GM12878 (cell line): Measurements from ENCODE around the gene AGRP. TPM values are rescaled to one million over a fixed set of nuclear protein-coding genes. Genes with fewer than 3 reads are reported as not detected.

Experiments
- ATAC-seq: fragments of 200-7000 bp; cut with Tn5 transposase; 3 replicates; pipeline ENCODE4 v1.9.1; 2020; ENCODE audit warnings: mild to moderate bottlenecking, moderate library complexity
- BruUV-seq: library from RNA; stranded (reverse); fragments of 400-500 nt; replicated peaks from 2 replicates; lab custom pipeline; 2021; lab: Mats Ljungman, UMichigan
- CTCF ChIA-PET: fragments of 300-600 bp; sonication (Branson Sonifier 250); formaldehyde crosslinking; extraction: SDS; loops from one replicate; lab custom pipeline; 2021; ENCODE audit warnings: inconsistent platforms; lab: Yijun Ruan, JAX
- POLR2A ChIA-PET: fragments of 350-600 bp; formaldehyde crosslinking; extraction: SDS; loops from one replicate; lab custom pipeline; 2021; ENCODE audit warnings: inconsistent platforms; lab: Charles Lee
- RAD21 ChIA-PET: fragments of 300-600 bp; sonication (Branson Sonifier 250); formaldehyde crosslinking; loops from one replicate; lab custom pipeline; 2023; ENCODE audit warnings: antibody characterized with exemption; ENCODE audit not compliant: unreplicated experiment; lab: Charles Lee
- SMC1A ChIA-PET: fragments of 300-600 bp; sonication (Branson Sonifier 250); formaldehyde crosslinking; loops from one replicate; lab custom pipeline; 2023; ENCODE audit not compliant: unreplicated experiment, uncharacterized antibody; lab: Charles Lee
- DNase-seq: peaks from one replicate; pipeline ENCODE4 v3.0.0-alpha.2; 2011; ENCODE audit warnings: low read depth, low spot score
- FAIRE-seq: peaks from 3 replicates; lab custom pipeline; 2011; peaks lifted over from hg19 to GRCh38; lab: Jason Lieb, UNC
- H2AFZ ChIP-seq: 2 replicates; pipeline ENCODE4 v1.6.0; 2011; ENCODE audit warnings: low read depth, low read length, control low read depth; ENCODE audit not compliant: control insufficient read depth
- H3K27ac ChIP-seq: 2 replicates; pipeline ENCODE4 v1.5.1; 2011; ENCODE audit warnings: control low read depth; ENCODE audit not compliant: control insufficient read depth, insufficient read depth
- H3K27me3 ChIP-seq, 2 experiments: replicated peaks in 1 of 2; 2 replicates each; pipeline versions ENCODE4 v1.6.0 to v1.6.1; 2011; ENCODE audit warnings: low read length in 1 of 2; ENCODE audit not compliant: control insufficient read depth in 2 of 2, insufficient read depth in 2 of 2
- H3K36me3 ChIP-seq, 2 experiments: 2 replicates each; pipeline ENCODE4 v1.5.1; 2011; ENCODE audit warnings: low read length in 1 of 2; ENCODE audit not compliant: control insufficient read depth in 2 of 2, insufficient read depth in 2 of 2
- H3K4me1 ChIP-seq: 2 replicates; pipeline ENCODE4 v1.6.1; 2011; ENCODE audit warnings: mild to moderate bottlenecking, low read length, moderate library complexity, mixed read lengths; ENCODE audit not compliant: control insufficient read depth, insufficient read depth
- H3K4me2 ChIP-seq: 2 replicates; pipeline ENCODE4 v1.6.0; 2011; ENCODE audit warnings: control low read depth; ENCODE audit not compliant: control insufficient read depth, insufficient read depth
- H3K4me3 ChIP-seq: fragments of 200-600 bp; sonication (generic); 2 replicates; pipeline ENCODE4 v1.5.1; 2016
- H3K79me2 ChIP-seq: 2 replicates; pipeline ENCODE4 v1.6.0; 2011; ENCODE audit warnings: low read length; ENCODE audit not compliant: control insufficient read depth, insufficient read depth
- H3K9ac ChIP-seq: 2 replicates; pipeline ENCODE4 v1.8.0; 2011; ENCODE audit warnings: low read length, control low read depth, mixed read lengths; ENCODE audit not compliant: control insufficient read depth, insufficient read depth
- H3K9me3 ChIP-seq: replicated peaks from 3 replicates; pipeline ENCODE4 v1.5.1; 2011; ENCODE audit warnings: mild to moderate bottlenecking, low read length; ENCODE audit not compliant: control insufficient read depth, insufficient read depth
- H4K20me1 ChIP-seq: 2 replicates; pipeline ENCODE4 v1.6.0; 2011; ENCODE audit not compliant: control insufficient read depth, insufficient read depth
- BMI1 ChIP-seq: fragments of 450-650 bp; IDR thresholded peaks from 2 replicates; pipeline ENCODE4 v1.6.1; 2016; ENCODE audit warnings: mild to moderate bottlenecking, moderate library complexity, borderline replicate concordance
- EZH2 ChIP-seq: IDR thresholded peaks from 2 replicates; pipeline ENCODE4 v1.6.1; 2012; ENCODE audit warnings: low read depth, mild to moderate bottlenecking, control low read depth, inconsistent platforms, low read length, borderline replicate concordance; ENCODE audit not compliant: control insufficient read depth
- HDAC6 ChIP-seq: fragments of 200-600 bp; sonication (generic); IDR thresholded peaks from one replicate; pipeline ENCODE4 v1.8.0; 2017; ENCODE audit warnings: antibody characterized with exemption; ENCODE audit not compliant: unreplicated experiment
- KDM1A ChIP-seq: fragments of 200-600 bp; sonication (generic); IDR thresholded peaks from 2 replicates; pipeline ENCODE4 v1.6.1; 2016; ENCODE audit warnings: borderline replicate concordance
- LARP7 ChIP-seq: fragments of 450-650 bp; IDR thresholded peaks from 2 replicates; pipeline ENCODE4 v1.6.1; 2017; ENCODE audit warnings: mild to moderate bottlenecking
- RAD21 ChIP-seq: IDR thresholded peaks from 2 replicates; pipeline ENCODE4 v1.6.1; 2011; ENCODE audit warnings: mild to moderate bottlenecking, low read depth, low read length, moderate library complexity; ENCODE audit not compliant: insufficient read depth
- REST ChIP-seq: IDR thresholded peaks from 2 replicates; pipeline ENCODE4 v1.6.1; 2012; ENCODE audit warnings: mild to moderate bottlenecking, low read depth, low read length
- RUNX3 ChIP-seq: IDR thresholded peaks from 2 replicates; pipeline ENCODE4 v1.6.1; 2012; ENCODE audit warnings: low read length, inconsistent platforms
- ZBTB4 ChIP-seq: fragments of 450-650 bp; formaldehyde crosslinking; IDR thresholded peaks from 2 replicates; pipeline ENCODE4 v1.4.0; 2022; ENCODE audit warnings: mild to moderate bottlenecking, moderate library complexity
- ZNF687 ChIP-seq: fragments of 450-650 bp; IDR thresholded peaks from 2 replicates; pipeline ENCODE4 v1.6.1; 2017; ENCODE audit warnings: mild to moderate bottlenecking, moderate library complexity
- WGBS: methylation state at CpG from one replicate; pipeline ENCODE4 v1.1.6; 2016; ENCODE audit warnings: low lambda C conversion rate; ENCODE audit not compliant: insufficient replicate concordance, insufficient coverage; ENCODE audit errors: missing lambda C conversion rate; 5-methylcytosine and 5-hydroxymethylcytosine counted together
- in situ Hi-C: fragments of 300-500 bp; cut with MboI; formaldehyde crosslinking; loops from 9 replicates; pipeline ENCODE4 v1.14.3; 2018; ENCODE audit warnings: mixed read lengths
- intact Hi-C: fragments of 100-400 bp; cut with micrococcal nuclease; formaldehyde crosslinking; loops from one replicate; pipeline ENCODE4 v1.14.2; 2022; ENCODE audit not compliant: unreplicated experiment
- polyA plus RNA-seq, 11 experiments: library from polyadenylated mRNA; depleted of rRNA in 4 of 11; unstranded in 6 of 11; stranded (reverse) in 5 of 11; fragments of >200 nt; fragmentation: Nextera tagmentation in 4 of 11; fragmentation: Illumina TruSeq in 1 of 11; extraction: Ambion mirVana in 4 of 11; extraction: Trizol in 1 of 11; gene quantifications; 1 replicate in 1 of 11; 2 replicates in 10 of 11; pipeline versions ENCODE4 v1.2.1 to v1.2.3, GENCODE V29; 2011 to 2016; ENCODE audit warnings: inconsistent platforms in 2 of 11, missing spikeins in 2 of 11, low read depth in 1 of 11
- total RNA-seq, 4 experiments: library from RNA; depleted of rRNA in 3 of 4; stranded (reverse); fragments of >200 nt in 3 of 4; fragmentation: Illumina TruSeq in 1 of 4; extraction: Trizol in 1 of 4; gene quantifications; 2 replicates each; pipeline versions ENCODE4 v1.2.1 to v1.2.3, GENCODE V29; 2013 to 2021

The AGRP gene
- total and polyA plus RNA-seq, 10 of the 15 experiments (the other 5 are each of a cell fraction or from before 2014, with no cell fraction given), result 0.16 to 0.75 (median 0.53) TPM; not detected in 6

DNA sequence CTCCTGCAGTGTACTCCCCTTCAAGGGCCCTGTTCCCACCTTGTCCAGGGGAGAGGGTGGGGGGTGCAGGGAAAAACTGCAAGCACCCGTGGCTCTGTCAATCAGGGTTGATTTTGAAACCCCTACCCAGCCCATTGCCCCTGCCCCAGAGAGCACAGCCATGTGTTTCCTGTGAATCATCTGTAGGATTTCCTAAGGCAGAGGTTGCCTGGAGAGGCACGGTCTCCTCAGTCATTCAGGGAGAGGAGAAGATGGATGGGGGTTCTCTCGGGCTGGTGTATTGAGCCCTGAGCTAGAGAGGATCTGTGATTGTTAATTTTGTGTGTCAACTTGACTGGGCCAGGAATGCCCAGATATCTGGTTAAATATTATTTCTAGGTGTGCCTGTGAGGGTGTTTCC lies 3.5 kb upstream of the AGRP start:
- H3K9ac ChIP-seq, result no peak overlapping the region
- DNase-seq (no peak), FAIRE-seq (no peak), ATAC-seq (no peak)
- ChIA-PET POLR2A (no interaction called here), RAD21 (interaction anchor here (12.3 kb wide), 1 partner anchor 28 kb away, joined by 172 read pairs; no protein-coding TSS in a partner anchor), SMC1A (interaction anchor here (6.2 kb wide), 1 partner anchor 28 kb away, joined by 92 read pairs; no protein-coding TSS in a partner anchor), CTCF (interaction anchor here (1.0 to 15.3 kb wide), 3 partner anchors 12 to 329 kb away, joined by 3 to 453 read pairs (median 7); no protein-coding TSS in a partner anchor)
- H3K27me3 ChIP-seq, result no peaks in the 10 kb centered on the region
- peaks cover 17% of the 10 kb centered on the region for H3K79me2 ChIP-seq
- WGBS, result 53% methylated on average over 3 of the region's 3 CpGs
- no peak overlapping the region for H3K27ac ChIP-seq
- H3K9me3 ChIP-seq, result 0 out of 3 replicates have a peak, but pooled peaks cover 1% of the 10 kb centered on the region
- BruUV-seq, result no TSS peak
- in situ Hi-C loops (no loop called here), intact Hi-C loops (no loop called here)
- H3K36me3 ChIP-seq, result no peaks in the 10 kb centered on the region
- H3K4me1 ChIP-seq, result peaks cover 24% of the 10 kb centered on the region
- TF ChIP-seq EZH2, result no peak
- no peak for TF ChIP-seq ZBTB4 (CRISPR knock-in tag)
- TF ChIP-seq KDM1A, result no peak
- no peak for TF ChIP-seq RAD21
- no peak for TF ChIP-seq ZNF687
- no peak for TF ChIP-seq BMI1
- no peak for TF ChIP-seq LARP7
- no peak for TF ChIP-seq REST
- no peak for TF ChIP-seq HDAC6
- no peak for TF ChIP-seq RUNX3
- no peak overlapping the region for H3K4me3 ChIP-seq
- H4K20me1 ChIP-seq, result no peaks in the 10 kb centered on the region
- H3K4me2 ChIP-seq, result no peak overlapping the region
- no peak overlapping the region for H2AFZ ChIP-seq
